GM18511 (cell line): ENCODE data around the gene RECK.
A peak's percentile ranks its signal among the peaks of the same experiment; 100 is the strongest.

Source experiments
- ATAC-seq: cut with Tn5 transposase; IDR thresholded peaks from one replicate; pipeline ENCODE4 v1.9.1; 2021; ENCODE audit warnings: mild to moderate bottlenecking, moderate library complexity; ENCODE audit not compliant: unreplicated experiment

Gene RECK

DNA sequence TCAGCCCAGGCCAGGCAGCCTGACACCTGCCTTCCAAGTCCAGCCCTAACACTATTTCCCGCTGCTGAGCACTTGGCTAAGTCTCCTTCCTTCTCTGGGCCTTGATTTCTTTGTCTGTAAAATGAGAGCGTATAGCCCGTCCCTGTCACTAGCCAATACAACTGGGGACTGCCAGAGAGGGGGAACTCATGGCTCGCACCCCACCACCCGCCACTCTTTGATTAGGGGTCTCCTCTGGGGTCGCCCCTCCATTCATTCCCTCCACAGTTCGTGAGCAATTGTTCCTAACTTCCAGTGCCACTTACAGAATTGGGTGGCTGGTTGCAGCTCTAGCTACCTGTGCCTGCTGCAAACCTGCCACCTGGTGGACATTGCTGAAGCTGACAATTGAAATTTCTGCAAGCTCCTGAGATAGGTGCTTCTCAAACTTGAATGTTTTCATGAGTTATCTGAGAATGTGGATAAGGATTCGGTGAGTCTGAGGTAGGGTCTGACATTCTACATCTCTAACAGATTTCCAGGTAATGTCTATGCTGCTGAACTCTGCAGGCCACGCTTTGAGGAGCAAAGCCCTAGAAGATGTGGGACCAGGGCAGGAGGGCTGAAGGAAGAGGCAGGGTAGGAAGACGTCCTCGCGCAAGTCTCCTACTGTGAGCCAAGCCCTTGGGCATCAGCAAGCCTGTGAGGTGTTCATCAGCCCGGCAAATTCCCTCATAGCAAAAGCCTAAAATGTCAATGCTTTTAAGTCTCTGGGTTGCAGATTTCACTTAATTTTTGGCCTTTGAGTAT, 13.3 kb upstream of the RECK start:
- no peak for ATAC-seq

DNA sequence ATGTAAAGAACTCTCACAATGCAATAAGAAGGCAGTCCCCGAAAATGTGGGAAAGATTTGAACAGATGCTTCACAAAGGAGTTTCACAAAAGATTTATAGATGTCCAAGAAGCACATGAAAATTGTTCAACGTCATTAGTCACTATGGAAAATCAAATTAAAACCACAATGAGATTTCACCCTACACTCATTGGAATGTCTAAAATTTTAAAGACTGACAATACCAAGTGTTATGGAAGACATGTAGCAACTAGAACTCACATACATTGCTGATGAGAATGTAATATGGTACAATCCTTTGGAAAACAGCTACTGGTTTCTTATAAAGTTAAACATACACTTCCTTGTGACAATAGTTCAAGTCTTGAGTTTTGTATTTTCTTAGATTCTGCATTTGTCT, 11.0 kb upstream of the RECK start:
- ATAC-seq = no peak

DNA sequence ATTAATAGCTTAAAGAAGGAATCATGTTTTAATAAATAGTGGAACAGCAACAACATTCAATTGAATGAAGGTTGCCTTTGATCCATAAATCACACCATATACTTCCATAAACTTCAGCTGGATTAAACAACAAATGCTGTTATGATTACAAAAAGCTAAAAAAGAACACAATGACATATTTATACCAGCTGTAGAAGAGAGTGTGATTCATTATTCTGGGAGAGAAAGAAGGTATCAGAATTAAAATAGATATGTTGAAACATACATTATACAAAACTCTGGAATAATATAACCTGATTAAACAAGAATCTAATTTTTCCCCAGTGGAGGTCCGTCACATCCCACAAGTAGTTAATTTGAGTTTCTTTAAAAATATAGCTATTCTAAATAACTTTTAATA, 7.5 kb upstream of the RECK start:
- no peak for ATAC-seq

- ATAC-seq = no peak
Measured at GRCh38 chr9:36029765-36030528, 6.8 kb upstream of the RECK start.

DNA sequence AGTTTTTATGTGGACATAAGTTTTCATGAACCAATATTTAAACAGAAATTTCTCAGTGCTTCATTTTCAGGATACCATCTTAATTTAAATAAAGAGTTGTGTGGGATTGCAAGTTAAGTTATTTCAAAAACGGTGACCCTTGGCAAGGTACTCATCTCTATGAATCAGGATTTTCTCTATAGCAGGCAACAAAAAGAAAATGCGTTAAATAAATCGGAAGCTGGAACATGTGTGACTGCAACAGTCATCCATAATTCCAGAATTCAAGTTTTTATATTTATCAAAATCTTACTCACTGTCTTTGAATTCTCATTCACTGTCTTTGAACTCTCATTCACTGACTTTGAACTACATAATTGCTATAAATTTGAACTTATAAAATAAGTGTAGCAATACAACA, 5.8 kb upstream of the RECK start:
- ATAC-seq = no peak

- ATAC-seq = no peak
Measured at GRCh38 chr9:36031774-36032555, 4.7 kb upstream of the RECK start.

DNA sequence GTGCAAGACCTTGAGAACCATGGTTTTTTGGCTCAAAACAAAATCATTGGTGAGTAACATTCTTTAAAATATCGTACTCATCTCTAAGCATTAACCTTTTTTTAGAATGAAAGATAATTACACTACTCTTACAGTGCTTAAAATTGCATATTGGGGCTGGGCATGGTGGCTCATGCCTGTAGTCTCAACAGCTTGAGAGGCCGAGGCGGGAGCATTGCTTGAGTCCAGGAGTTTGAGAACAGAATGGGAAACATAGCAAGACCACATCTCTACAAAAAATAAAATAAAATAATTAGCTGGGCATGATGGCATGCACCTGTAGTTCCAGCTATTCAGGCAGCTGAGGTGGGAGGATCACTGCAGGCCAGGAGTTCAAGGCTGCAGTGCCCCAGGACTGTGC, 2.9 kb upstream of the RECK start:
- no peak for ATAC-seq

- ATAC-seq = no peak
Measured at GRCh38 chr9:36034234-36034633, 2.5 kb upstream of the RECK start.

DNA sequence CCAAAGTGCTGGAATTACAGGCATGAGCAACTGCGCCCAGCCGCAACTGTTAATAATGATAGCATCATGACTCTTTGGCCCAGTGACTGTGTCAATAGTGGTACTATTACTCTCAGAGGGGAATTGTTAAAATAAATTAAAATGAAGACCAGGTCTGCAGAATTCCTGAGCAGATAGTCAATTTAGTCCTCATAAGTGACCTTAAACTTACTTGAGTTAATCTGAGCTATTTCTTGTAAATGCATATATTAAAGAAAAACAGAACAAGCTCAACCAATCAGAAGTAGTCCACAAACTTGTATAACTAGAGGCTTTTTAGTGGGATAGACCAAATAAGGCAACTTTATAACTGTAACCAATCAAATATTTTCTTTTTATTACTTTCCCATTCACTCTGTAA, 1.7 kb upstream of the RECK start:
- ATAC-seq = no peak

DNA sequence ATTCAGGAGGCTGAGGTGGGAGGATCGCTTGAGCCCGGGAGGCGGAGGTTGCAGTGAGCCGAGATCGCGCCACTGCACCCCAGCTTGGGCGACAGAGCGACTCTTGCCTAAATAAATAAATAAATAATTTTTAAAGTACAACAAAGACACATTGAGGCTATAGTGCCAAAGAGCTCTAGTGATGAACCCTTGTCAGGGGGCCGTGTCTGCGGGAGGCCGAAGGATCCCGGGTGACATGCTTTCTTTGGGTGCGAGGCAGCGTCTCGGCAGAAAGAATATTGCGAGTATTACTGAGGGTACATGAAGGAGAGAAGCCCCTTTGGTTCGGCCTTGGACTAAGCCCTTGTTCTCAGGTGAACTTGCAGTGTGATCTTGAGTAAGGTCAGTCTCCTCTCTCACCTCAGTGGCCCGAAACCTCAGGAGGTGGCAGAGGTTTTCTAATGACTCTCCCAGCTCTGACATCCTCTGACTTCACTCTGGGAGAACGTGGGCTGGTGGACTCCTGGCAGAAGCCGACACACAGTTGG, 397 bp upstream of the RECK start:
- ATAC-seq = no peak

DNA sequence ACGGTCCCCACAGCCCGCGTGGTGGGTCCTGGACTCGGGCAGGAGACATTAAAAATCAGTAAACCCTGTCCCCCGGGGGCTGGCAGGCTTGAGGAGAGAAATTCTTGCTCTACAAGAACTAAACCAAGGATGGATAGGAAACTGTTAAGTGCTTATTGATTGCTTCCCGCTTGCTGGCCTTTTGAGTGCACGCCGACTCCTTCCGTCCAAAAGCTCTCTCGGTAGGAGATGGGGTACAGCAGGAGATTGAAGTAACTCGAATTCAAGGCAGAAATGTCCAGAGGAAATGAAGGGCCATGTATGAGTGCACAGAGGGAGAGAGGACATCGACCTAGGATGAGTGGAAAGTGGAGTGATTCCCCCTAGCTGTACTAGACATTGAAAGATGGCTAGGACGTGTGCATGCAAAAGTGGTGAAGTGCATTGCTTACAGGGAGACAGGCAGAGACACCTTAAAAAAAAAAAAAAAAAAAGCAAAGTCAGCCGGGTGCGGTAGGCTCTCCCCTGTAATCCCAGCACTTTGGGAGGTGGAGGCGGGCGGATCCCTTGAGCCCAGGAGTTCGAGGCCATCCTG, 923 bp downstream of the RECK start:
- no peak for ATAC-seq

DNA sequence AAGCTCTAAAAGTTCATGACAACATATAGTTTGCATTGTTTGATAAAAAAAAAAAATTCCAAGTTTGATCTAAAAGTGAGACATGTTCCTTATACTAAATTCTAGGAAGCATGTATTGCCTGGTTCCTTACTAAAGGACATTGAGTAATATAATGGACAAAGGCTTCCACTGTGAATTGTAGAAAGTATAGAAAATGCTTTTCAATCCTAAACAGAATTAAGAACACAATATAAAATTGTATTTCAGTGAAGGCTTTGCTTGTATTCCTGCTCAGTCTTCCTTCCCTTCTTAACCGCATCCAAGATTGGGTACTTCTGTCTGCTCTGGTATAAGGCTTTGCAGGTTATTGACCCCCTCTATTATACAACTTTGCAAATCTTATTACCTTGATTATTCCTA, 2.4 kb downstream of the RECK start:
- ATAC-seq = no peak

DNA sequence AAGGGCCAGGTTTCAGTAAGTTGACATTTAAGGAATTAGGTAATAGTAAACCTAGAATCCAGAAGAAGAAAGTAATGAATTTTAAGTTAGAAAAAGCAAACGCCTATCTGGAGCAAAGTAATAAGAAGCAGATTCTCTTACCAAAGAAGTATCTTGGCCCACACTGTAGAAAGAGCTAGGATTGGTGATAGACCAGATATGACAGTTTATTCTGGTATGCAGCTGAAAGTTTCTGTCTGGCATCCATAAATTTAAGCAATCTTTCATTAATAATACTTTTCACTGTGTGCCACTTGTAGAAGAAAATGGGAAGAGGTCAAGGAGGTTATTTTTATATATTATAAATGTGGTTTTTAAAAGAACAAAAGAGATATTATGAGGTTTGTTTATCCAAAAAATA, 3.0 kb downstream of the RECK start:
- no peak for ATAC-seq

- ATAC-seq = no peak
Measured at GRCh38 chr9:36040271-36040925, 3.7 kb downstream of the RECK start.

DNA sequence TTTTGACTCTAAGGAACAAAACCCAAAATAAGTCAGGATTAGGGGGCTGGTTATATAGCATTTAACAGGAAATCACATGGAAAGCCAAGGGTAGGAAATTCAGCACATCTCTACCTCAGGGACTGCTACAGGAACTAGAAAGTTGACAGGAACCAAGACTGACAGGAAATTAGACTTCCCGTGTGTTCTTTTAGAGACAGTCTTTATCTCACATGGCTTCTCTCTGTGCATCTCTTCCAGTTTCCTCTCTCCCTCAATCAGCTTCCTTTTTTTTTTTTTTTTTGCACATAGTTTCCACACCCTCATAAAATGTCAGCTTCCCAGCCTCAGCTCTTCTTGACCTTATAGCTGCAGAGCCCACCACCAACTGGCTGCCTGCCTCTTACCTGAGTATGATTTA, 4.8 kb downstream of the RECK start:
- ATAC-seq = no peak

DNA sequence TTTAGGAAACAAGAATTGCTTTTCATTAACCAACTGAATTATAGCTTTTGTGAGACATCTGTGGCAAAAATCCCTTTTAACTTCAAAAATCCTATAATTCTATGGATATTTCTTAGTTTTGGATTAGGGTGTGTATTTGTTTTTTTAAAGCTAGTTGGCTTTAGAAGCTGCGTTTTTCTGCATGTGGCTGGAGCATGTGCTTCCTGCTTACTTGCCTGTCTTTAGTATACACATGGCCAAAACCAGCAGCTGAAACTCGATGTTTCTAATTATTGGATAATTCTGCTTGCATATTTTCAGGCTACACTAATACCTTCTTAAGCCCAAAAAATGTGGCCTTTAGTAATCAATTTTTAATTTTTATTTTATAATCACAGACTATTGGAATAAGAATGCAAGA, 8.9 kb downstream of the RECK start:
- ATAC-seq = no peak

DNA sequence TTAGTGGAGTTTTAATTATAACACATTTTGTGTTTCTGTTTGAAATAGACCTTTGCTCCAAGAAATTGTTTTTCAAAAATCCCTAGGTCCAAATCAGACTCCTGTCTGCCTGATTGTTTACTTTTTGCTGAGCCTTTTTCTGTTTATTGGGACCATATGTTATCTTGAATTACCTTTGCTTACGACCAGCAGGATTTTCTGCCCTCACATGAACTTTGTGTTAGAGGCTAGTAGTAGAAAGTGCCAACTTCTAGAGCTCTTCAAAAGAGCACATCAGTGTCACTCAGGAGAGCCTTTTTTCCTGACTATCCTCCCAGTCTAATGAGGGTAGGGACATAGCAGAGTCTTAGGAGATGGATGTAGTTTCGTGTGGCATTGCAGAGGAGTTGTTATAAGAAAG, 10.2 kb downstream of the RECK start:
- ATAC-seq = no peak

GRCh38 chr9:36049408-36049807, 12.7 kb downstream of the RECK start:
- no peak for ATAC-seq

DNA sequence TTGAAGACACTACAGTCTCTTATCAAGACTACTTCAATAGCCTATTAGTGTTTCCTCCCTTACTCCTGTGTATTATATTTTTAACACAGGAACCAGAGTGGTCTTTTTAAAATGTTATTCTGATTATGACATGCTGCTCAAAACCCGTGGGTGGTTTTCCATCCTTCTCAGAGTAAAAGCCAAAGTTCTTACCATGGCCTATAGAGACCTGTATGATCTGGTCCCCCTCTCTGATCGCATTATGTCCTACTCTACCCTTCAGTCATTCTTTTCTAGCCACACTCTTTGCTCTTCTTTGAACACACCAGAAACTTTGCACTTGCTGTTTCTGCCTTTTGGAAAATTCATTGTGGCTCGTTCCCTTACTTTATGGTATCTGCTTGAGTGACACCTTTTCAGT, 13.8 kb downstream of the RECK start:
- no peak for ATAC-seq

DNA sequence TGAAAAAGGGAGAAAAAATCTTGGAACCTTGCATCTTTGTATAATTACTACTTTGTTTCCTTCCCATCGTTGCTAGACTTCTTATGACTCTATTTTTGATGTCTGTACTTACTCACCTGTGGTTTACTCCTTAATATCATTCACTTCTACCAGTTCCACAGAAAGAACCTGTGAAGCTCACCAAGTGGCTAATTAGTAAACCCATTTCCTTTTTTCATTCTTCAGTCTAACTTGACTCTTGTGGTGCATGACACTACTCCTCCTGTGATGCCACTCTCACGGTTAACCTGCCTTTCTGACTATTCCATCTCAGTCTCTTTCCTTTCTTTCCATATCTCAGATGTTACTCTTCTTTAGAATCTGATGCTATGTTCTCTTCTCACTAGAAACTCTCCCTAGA, 14.6 kb downstream of the RECK start:
- peak; percentile 65 for ATAC-seq

GRCh38 chr9:36053971-36054370, 17.3 kb downstream of the RECK start:
- ATAC-seq = no peak
